SK-N-SH (cell line): ENCODE results near the gene PKIB. TPM values are rescaled to one million over a fixed set of nuclear protein-coding genes. Genes with fewer than 3 reads are reported as not detected.

ENCODE experiments used
- CTCF ChIA-PET: fragments of 300-600, 350-600 bp; formaldehyde crosslinking; extraction: SDS; loops from one replicate; lab custom pipeline; 2021; lab: Yijun Ruan, JAX
- POLR2A ChIA-PET: fragments of 350-600 bp; sonication (Branson Sonifier 250); formaldehyde crosslinking; extraction: SDS; loops from one replicate; lab custom pipeline; 2020; ENCODE audit warnings: antibody characterized with exemption, inconsistent platforms; lab: Yijun Ruan, JAX
- DNase-seq: peaks from one replicate; pipeline ENCODE4 v3.0.0; 2012
- H2AFZ ChIP-seq: fragments of 200-600 bp; sonication (generic); 2 replicates; pipeline ENCODE4 v1.8.1; 2016; ENCODE audit warnings: antibody characterized with exemption, mild to moderate bottlenecking, low read depth
- H3F3A ChIP-seq: fragments of 200-600 bp; sonication (generic); replicated peaks from 2 replicates; pipeline ENCODE3; 2016; ENCODE audit warnings: antibody characterized with exemption, mild to moderate bottlenecking; ENCODE audit not compliant: insufficient read depth
- H3K27ac ChIP-seq, 2 experiments: fragments of 200-500 bp in 1 of 2; fragments of 200-600 bp in 1 of 2; sonication (Bioruptor generic) in 1 of 2; sonication (generic), shearing (Covaris generic) in 1 of 2; 2 replicates each; pipeline versions ENCODE4 v1.5.1 to v1.6.1; 2014 to 2016; ENCODE audit warnings: low read depth in 2 of 2, inconsistent platforms in 1 of 2, low read length in 1 of 2, mild to moderate bottlenecking in 1 of 2, mixed read lengths in 1 of 2
- H3K27me3 ChIP-seq: fragments of 200-600 bp; sonication (generic), shearing (Covaris generic); 2 replicates; pipeline ENCODE4 v1.6.1; 2016; ENCODE audit warnings: mixed run types; ENCODE audit not compliant: insufficient read depth
- H3K36me3 ChIP-seq, 2 experiments: fragments of 200-500 bp in 1 of 2; fragments of 200-600 bp in 1 of 2; sonication (Bioruptor generic) in 1 of 2; sonication (generic) in 1 of 2; replicated peaks in 1 of 2; 2 replicates each; pipeline versions ENCODE3 to v1.5.1; 2014 to 2016; ENCODE audit warnings: low read length in 1 of 2, mild to moderate bottlenecking in 1 of 2; ENCODE audit not compliant: insufficient read depth in 2 of 2, control insufficient read depth in 1 of 2
- H3K4me1 ChIP-seq, 2 experiments: fragments of 200-500 bp in 1 of 2; fragments of 200-600 bp in 1 of 2; sonication (Bioruptor generic) in 1 of 2; sonication (generic), shearing (Covaris generic) in 1 of 2; 2 replicates each; pipeline versions ENCODE4 v1.5.1 to v1.6.1; 2014 to 2016; ENCODE audit warnings: low read depth in 1 of 2, low read length in 1 of 2, mixed run types in 1 of 2; ENCODE audit not compliant: insufficient read depth in 2 of 2, control insufficient read depth in 1 of 2
- H3K4me2 ChIP-seq: fragments of 200-600 bp; sonication (generic), shearing (Covaris generic); 2 replicates; pipeline ENCODE4 v1.6.1; 2017; ENCODE audit warnings: mixed run types
- H3K4me3 ChIP-seq, 2 experiments: fragments of 200-500 bp in 1 of 2; fragments of 200-600 bp in 1 of 2; sonication (Bioruptor generic) in 1 of 2; sonication (generic), shearing (Covaris generic) in 1 of 2; 2 replicates each; pipeline versions ENCODE4 v1.5.1 to v1.8.1; 2014 to 2016; ENCODE audit warnings: low read depth in 2 of 2, inconsistent platforms in 1 of 2, low read length in 1 of 2, mild to moderate bottlenecking in 1 of 2, mixed read lengths in 1 of 2, moderate library complexity in 1 of 2
- H3K79me2 ChIP-seq: fragments of 200-600 bp; sonication (generic); 2 replicates; pipeline ENCODE4 v1.8.1; 2017; ENCODE audit warnings: mild to moderate bottlenecking; ENCODE audit not compliant: insufficient read depth
- H3K9ac ChIP-seq: fragments of 200-600 bp; sonication (generic); 2 replicates; pipeline ENCODE4 v1.6.1; 2017; ENCODE audit warnings: mixed run types
- H3K9me2 ChIP-seq: fragments of 200-600 bp; sonication (generic); 2 replicates; pipeline ENCODE4 v1.6.1; 2017; ENCODE audit warnings: mixed run types
- H3K9me3 ChIP-seq: fragments of 200-600 bp; sonication (generic); 2 replicates; pipeline ENCODE4 v1.6.1; 2017; ENCODE audit warnings: mixed run types, mild to moderate bottlenecking, moderate library complexity
- H4K20me1 ChIP-seq: fragments of 200-600 bp; sonication (generic); 2 replicates; pipeline ENCODE4 v1.6.1; 2017; ENCODE audit warnings: mild to moderate bottlenecking, mixed run types; ENCODE audit not compliant: insufficient read depth
- CHD2 ChIP-seq: fragments of 150-350 bp; IDR thresholded peaks from 2 replicates; pipeline ENCODE4 v1.6.1; 2018; ENCODE audit warnings: low read length; ENCODE audit not compliant: partially characterized antibody
- ELF1 ChIP-seq: IDR thresholded peaks from 2 replicates; pipeline ENCODE4 v1.4.0; 2012
- EZH2phosphoT487 ChIP-seq: fragments of 200-600 bp; sonication (generic); IDR thresholded peaks from 2 replicates; pipeline ENCODE4 v1.6.1; 2017; ENCODE audit warnings: low read depth, mixed run types, mild to moderate bottlenecking, antibody characterized with exemption, moderate library complexity, borderline replicate concordance
- FOXJ3 ChIP-seq: sonication (generic); formaldehyde crosslinking; IDR thresholded peaks from 2 replicates; pipeline ENCODE4 v1.5.1; 2020; ENCODE audit warnings: mild to moderate bottlenecking, missing genetic modification reagents
- FOXM1 ChIP-seq: IDR thresholded peaks from 2 replicates; pipeline ENCODE4 v1.4.0; 2012; ENCODE audit warnings: low read depth, mild to moderate bottlenecking
- GATA2 ChIP-seq: sonication (generic); formaldehyde crosslinking; IDR thresholded peaks from 2 replicates; pipeline ENCODE4 v1.5.0; 2020; ENCODE audit warnings: mild to moderate bottlenecking, missing genetic modification reagents
- MEF2A ChIP-seq: IDR thresholded peaks from 2 replicates; pipeline ENCODE4 v1.4.0; 2012; ENCODE audit warnings: low read depth, borderline replicate concordance
- NRF1 ChIP-seq: IDR thresholded peaks from 2 replicates; pipeline ENCODE4 v1.6.1; 2012; ENCODE audit warnings: low read depth, mild to moderate bottlenecking, low read length
- RAD21 ChIP-seq: IDR thresholded peaks from 2 replicates; pipeline ENCODE4 v1.6.1; 2012; ENCODE audit warnings: mild to moderate bottlenecking, low read length
- RFX5 ChIP-seq: IDR thresholded peaks from 2 replicates; pipeline ENCODE4 v1.6.1; 2012; ENCODE audit warnings: mild to moderate bottlenecking, improper control_type of control experiment, low read length
- RXRA ChIP-seq: IDR thresholded peaks from 2 replicates; pipeline ENCODE4 v1.4.0; 2012; ENCODE audit warnings: low read depth, mild to moderate bottlenecking, borderline replicate concordance
- SIN3A ChIP-seq: IDR thresholded peaks from 2 replicates; pipeline ENCODE4 v1.6.1; 2012; ENCODE audit warnings: low read depth, mild to moderate bottlenecking, low read length, moderate library complexity, borderline replicate concordance
- SMC3 ChIP-seq: IDR thresholded peaks from 2 replicates; pipeline ENCODE4 v1.6.1; 2012; ENCODE audit warnings: low read depth, low read length, improper control_type of control experiment
- TAF1 ChIP-seq: IDR thresholded peaks from 2 replicates; pipeline ENCODE4 v1.6.1; 2012; ENCODE audit warnings: low read depth, mild to moderate bottlenecking, low read length, moderate library complexity, borderline replicate concordance
- TCF12 ChIP-seq: IDR thresholded peaks from 2 replicates; pipeline ENCODE4 v1.4.0; 2012
- TEAD4 ChIP-seq: IDR thresholded peaks from 2 replicates; pipeline ENCODE4 v1.4.0; 2012; ENCODE audit warnings: mild to moderate bottlenecking, borderline replicate concordance; ENCODE audit not compliant: insufficient read depth
- polyA plus RNA-seq, 3 experiments: library from polyadenylated mRNA; depleted of rRNA; stranded (reverse); fragments of >200 nt; gene quantifications; 2 replicates each; pipeline ENCODE4 v1.2.3, GENCODE V29; 2012
- TF ChIP-seq, protein P1 (sequence below): fragments of 150-350 bp; IDR thresholded peaks from 2 replicates; pipeline ENCODE4 v1.6.1; 2017; ENCODE audit warnings: antibody characterized with exemption, low read length, low read depth, borderline replicate concordance
- TF ChIP-seq, protein P2 (sequence below): IDR thresholded peaks from 2 replicates; pipeline ENCODE4 v1.4.0; 2012; ENCODE audit warnings: low read depth, borderline replicate concordance
- TF ChIP-seq, protein P3 (sequence below): IDR thresholded peaks from 2 replicates; pipeline ENCODE4 v1.4.0; 2012; ENCODE audit warnings: low read depth, borderline replicate concordance
- TF ChIP-seq, protein P4 (sequence below): fragments of 200-600 bp; sonication (generic); IDR thresholded peaks from 2 replicates; pipeline ENCODE4 v1.6.1; 2017; ENCODE audit warnings: antibody characterized with exemption, mild to moderate bottlenecking, moderate library complexity

PKIB gene
- polyA plus RNA-seq, 1 of the 3 experiments (the other 2 are of a cell fraction) = 0.30 TPM

DNA sequence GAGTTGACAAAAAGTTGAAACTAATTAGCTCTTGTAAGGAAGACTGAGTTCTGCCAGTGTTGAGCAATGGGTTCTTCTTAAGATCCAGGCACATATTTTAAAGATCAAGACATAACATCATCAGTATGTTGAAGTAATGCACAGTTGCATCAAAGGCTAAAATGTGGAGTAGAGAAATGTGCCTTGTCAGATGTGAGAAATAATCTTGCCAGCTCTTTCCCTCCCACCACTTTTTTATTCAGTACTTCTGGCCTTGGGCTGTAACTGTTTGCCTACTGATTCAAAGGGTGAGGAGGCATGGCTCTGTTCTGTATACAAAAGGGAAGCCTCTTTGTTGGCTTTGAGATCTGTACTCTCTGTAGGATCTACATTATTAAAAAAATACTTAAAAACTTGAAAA is 13.1 kb downstream of the PKIB start:
- Histone ChIP-seq H3K79me2 (no peaks in the 10 kb centered on the region), H3K9me2 (no peaks in the 10 kb centered on the region), H3F3A (no peaks in the 10 kb centered on the region), H3K27me3 (no peaks in the 10 kb centered on the region; the same call in 1 of the 2 replicates), H3K36me3 (no peaks in the 10 kb centered on the region), H3K27ac (no peak overlapping the region), H4K20me1 (no peaks in the 10 kb centered on the region), H3K4me2 (no peak overlapping the region), H3K4me1 (no peaks in the 10 kb centered on the region), H3K4me3 (no peak overlapping the region), H3K9ac (no peak overlapping the region), H2AFZ (no peak overlapping the region), H3K9me3 (no peaks in the 10 kb centered on the region)
- TF ChIP-seq CHD2 (no peak), RAD21 (no peak), SMC3 (no peak), TEAD4 (no peak), FOXJ3 (CRISPR knock-in tag) (no peak), EZH2phosphoT487 (no peak), TAF1 (no peak), SIN3A (no peak), FOXM1 (no peak), TCF12 (no peak), NRF1 (no peak), GATA2 (CRISPR knock-in tag) (no peak), MEF2A (no peak), ELF1 (no peak), RXRA (no peak), RFX5 (no peak)
- TF ChIP-seq, protein P1, sequence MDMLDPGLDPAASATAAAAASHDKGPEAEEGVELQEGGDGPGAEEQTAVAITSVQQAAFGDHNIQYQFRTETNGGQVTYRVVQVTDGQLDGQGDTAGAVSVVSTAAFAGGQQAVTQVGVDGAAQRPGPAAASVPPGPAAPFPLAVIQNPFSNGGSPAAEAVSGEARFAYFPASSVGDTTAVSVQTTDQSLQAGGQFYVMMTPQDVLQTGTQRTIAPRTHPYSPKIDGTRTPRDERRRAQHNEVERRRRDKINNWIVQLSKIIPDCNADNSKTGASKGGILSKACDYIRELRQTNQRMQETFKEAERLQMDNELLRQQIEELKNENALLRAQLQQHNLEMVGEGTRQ = no peak
- TF ChIP-seq, protein P2, sequence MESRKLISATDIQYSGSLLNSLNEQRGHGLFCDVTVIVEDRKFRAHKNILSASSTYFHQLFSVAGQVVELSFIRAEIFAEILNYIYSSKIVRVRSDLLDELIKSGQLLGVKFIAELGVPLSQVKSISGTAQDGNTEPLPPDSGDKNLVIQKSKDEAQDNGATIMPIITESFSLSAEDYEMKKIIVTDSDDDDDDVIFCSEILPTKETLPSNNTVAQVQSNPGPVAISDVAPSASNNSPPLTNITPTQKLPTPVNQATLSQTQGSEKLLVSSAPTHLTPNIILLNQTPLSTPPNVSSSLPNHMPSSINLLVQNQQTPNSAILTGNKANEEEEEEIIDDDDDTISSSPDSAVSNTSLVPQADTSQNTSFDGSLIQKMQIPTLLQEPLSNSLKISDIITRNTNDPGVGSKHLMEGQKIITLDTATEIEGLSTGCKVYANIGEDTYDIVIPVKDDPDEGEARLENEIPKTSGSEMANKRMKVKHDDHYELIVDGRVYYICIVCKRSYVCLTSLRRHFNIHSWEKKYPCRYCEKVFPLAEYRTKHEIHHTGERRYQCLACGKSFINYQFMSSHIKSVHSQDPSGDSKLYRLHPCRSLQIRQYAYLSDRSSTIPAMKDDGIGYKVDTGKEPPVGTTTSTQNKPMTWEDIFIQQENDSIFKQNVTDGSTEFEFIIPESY = no peak
- TF ChIP-seq, protein P3, sequence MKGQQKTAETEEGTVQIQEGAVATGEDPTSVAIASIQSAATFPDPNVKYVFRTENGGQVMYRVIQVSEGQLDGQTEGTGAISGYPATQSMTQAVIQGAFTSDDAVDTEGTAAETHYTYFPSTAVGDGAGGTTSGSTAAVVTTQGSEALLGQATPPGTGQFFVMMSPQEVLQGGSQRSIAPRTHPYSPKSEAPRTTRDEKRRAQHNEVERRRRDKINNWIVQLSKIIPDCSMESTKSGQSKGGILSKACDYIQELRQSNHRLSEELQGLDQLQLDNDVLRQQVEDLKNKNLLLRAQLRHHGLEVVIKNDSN = no peak
- TF ChIP-seq, protein P4, sequence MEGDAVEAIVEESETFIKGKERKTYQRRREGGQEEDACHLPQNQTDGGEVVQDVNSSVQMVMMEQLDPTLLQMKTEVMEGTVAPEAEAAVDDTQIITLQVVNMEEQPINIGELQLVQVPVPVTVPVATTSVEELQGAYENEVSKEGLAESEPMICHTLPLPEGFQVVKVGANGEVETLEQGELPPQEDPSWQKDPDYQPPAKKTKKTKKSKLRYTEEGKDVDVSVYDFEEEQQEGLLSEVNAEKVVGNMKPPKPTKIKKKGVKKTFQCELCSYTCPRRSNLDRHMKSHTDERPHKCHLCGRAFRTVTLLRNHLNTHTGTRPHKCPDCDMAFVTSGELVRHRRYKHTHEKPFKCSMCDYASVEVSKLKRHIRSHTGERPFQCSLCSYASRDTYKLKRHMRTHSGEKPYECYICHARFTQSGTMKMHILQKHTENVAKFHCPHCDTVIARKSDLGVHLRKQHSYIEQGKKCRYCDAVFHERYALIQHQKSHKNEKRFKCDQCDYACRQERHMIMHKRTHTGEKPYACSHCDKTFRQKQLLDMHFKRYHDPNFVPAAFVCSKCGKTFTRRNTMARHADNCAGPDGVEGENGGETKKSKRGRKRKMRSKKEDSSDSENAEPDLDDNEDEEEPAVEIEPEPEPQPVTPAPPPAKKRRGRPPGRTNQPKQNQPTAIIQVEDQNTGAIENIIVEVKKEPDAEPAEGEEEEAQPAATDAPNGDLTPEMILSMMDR = no peak
- CTCF ChIA-PET = no interaction called here
- POLR2A ChIA-PET = no interaction called here
- no peak for DNase-seq
